Stimulated activated CD8-positive, alpha-beta memory T cell treated with anti-CD3 and anti-CD28 coated beads, Interleukin-7, amount 100 ng/mL, for 4 hours (primary cell): Measurements from ENCODE around the gene C17orf114.

Experiments
- DNase-seq, 2 donors: peaks; one replicate each; pipeline ENCODE4 v3.0.0-alpha.2; 2020; ENCODE audit warnings: low read depth in 2 of 2

C17orf114 gene

GRCh38 chr17:4823373-4824089 is 21.4 kb upstream of the C17orf114 start:
- no peak for DNase-seq

GRCh38 chr17:4822835-4823234 is 20.7 kb upstream of the C17orf114 start:
- DNase-seq: no peak

GRCh38 chr17:4818276-4818675 is 16.1 kb upstream of the C17orf114 start:
- no peak for DNase-seq

- no peak for DNase-seq
These were observed 14.7 kb upstream of the C17orf114 start for GRCh38 chr17:4816826-4817225.

- DNase-seq: no peak
These were observed 13.0 kb upstream of the C17orf114 start for GRCh38 chr17:4815043-4815675.

- DNase-seq: no peak
These were observed 10.6 kb upstream of the C17orf114 start for GRCh38 chr17:4812690-4813089.

- DNase-seq: no peak
These were observed 9.3 kb upstream of the C17orf114 start for GRCh38 chr17:4811471-4811870.

- DNase-seq: no peak
These were observed 8.7 kb upstream of the C17orf114 start for GRCh38 chr17:4810696-4811290.

GRCh38 chr17:4808378-4808767 is 6.2 kb upstream of the C17orf114 start:
- DNase-seq: no peak

GRCh38 chr17:4807605-4808377 is 5.7 kb upstream of the C17orf114 start:
- no peak for DNase-seq

- DNase-seq: peak; percentile 54 to 83
These were observed 4.9 kb upstream of the C17orf114 start, which contains the start of gene PLD2 for GRCh38 chr17:4806777-4807604. Gene PLD2 (plus strand): TSS chr17:4807152. CDS start chr17:4807773, 621 bp downstream.

- DNase-seq: no peak
These were observed 4.3 kb upstream of the C17orf114 start for GRCh38 chr17:4806456-4806776.

GRCh38 chr17:4800462-4801196 is 1.5 kb downstream of the C17orf114 start:
- DNase-seq: no peak

- DNase-seq: no peak
These were observed 5.6 kb downstream of the C17orf114 start for GRCh38 chr17:4796552-4796920.

- no peak for DNase-seq
These were observed 7.0 kb downstream of the C17orf114 start for GRCh38 chr17:4795168-4795567.

GRCh38 chr17:4790705-4791088 is 11.4 kb downstream of the C17orf114 start:
- no peak for DNase-seq

GRCh38 chr17:4789951-4790704 is 12.0 kb downstream of the C17orf114 start:
- peak; percentile 64 to 74 for DNase-seq

GRCh38 chr17:4789701-4789950 is 12.5 kb downstream of the C17orf114 start:
- no peak for DNase-seq

- no peak for DNase-seq
These were observed 13.1 kb downstream of the C17orf114 start, which contains the start of gene GLTPD2 for GRCh38 chr17:4788807-4789700. Gene GLTPD2 (plus strand): TSS chr17:4788964. CDS start chr17:4789012, 48 bp downstream.
